ENCODE data around the gene CAMTA1.

DNA sequence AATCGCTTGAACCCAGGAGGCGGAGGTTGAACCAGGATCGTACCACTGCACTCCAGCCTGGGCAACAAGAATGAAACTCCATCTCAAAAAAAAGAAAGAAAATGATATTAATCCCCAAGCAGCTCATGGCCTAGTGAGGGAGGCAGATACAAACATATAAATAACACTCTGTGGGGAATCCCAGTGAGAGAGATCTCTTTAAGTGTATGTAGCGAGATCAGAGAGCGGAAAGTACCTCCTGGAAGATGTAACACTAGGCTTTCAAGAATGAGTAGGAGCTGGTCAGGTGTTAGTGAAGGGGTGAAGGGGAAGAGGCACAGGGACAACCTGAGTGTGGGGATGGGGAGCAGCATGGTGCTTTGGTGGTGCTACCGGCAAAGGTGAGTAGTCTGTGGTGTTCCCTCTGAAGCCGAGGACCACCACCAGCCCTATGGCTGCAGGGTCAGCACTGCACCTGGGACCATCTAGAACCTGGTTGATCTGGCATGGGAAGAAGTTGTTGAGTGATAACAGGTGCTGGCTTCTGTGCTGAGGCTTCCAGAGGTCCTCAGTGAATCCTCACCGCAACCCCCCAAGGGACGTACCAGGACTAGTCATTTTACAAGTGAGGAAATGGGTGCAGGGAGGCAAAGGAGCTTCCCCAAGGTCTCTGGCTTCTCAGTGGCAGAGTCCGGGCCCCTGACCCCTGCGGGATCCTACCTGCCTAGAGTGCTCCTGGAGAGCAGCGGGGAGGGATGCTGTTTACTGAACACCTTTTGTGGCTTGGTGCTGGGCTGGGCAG, 618.2 kb downstream of the CAMTA1 start:
- TF ChIP-seq, protein P1, sequence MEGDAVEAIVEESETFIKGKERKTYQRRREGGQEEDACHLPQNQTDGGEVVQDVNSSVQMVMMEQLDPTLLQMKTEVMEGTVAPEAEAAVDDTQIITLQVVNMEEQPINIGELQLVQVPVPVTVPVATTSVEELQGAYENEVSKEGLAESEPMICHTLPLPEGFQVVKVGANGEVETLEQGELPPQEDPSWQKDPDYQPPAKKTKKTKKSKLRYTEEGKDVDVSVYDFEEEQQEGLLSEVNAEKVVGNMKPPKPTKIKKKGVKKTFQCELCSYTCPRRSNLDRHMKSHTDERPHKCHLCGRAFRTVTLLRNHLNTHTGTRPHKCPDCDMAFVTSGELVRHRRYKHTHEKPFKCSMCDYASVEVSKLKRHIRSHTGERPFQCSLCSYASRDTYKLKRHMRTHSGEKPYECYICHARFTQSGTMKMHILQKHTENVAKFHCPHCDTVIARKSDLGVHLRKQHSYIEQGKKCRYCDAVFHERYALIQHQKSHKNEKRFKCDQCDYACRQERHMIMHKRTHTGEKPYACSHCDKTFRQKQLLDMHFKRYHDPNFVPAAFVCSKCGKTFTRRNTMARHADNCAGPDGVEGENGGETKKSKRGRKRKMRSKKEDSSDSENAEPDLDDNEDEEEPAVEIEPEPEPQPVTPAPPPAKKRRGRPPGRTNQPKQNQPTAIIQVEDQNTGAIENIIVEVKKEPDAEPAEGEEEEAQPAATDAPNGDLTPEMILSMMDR (conservative IDR thresholded peaks at IDR 0.05; ENCODE audit: low read depth, low read length), result no peak
- no peak for TF ChIP-seq EZH2 (IDR thresholded peaks at IDR 0.05; ENCODE audit: borderline replicate concordance, low read depth, low read length, poor library complexity, severe bottlenecking)

All from A673 (cell line).